Endothelial cell of umbilical vein (primary cell): ENCODE results near the gene CEP85L. TPM values are rescaled to one million over a fixed set of nuclear protein-coding genes. Genes with fewer than 3 reads are reported as not detected.

ENCODE experiments used
- BruUV-seq: library from RNA; stranded (reverse); fragments of 400-500 nt; replicated peaks from 2 replicates; lab custom pipeline; 2021; lab: Mats Ljungman, UMichigan
- CTCF ChIA-PET: fragments of 300-600, 350-600 bp; sonication (Branson Sonifier 250); formaldehyde crosslinking; loops from one replicate; lab custom pipeline; 2021; ENCODE audit warnings: antibody characterized with exemption, inconsistent platforms; lab: Charles Lee
- POLR2A ChIA-PET: fragments of 300-600, 350-600 bp; sonication (Branson Sonifier 250); formaldehyde crosslinking; loops from one replicate; lab custom pipeline; 2021; ENCODE audit warnings: antibody characterized with exemption, inconsistent platforms; lab: Charles Lee
- DNase-seq: peaks from one replicate; pipeline ENCODE4 v3.0.0-alpha.2; 2011; ENCODE audit warnings: low read depth, low spot score
- FAIRE-seq: peaks from 2 replicates; lab custom pipeline; 2011; peaks lifted over from hg19 to GRCh38; lab: Jason Lieb, UNC
- H2AFZ ChIP-seq: 2 replicates; pipeline ENCODE4 v1.6.0; 2012; ENCODE audit warnings: low read depth, low read length, control low read depth, inconsistent platforms
- H3K27ac ChIP-seq: 2 replicates; pipeline ENCODE4 v1.5.1; 2011; ENCODE audit warnings: low read depth, mild to moderate bottlenecking, control low read depth, low read length, moderate library complexity; ENCODE audit not compliant: insufficient read depth
- H3K27me3 ChIP-seq, 2 experiments: 2 replicates each; pipeline versions ENCODE4 v1.6.0 to v1.6.1; 2011; ENCODE audit warnings: low read length in 2 of 2, mixed read lengths in 1 of 2; ENCODE audit not compliant: control insufficient read depth in 2 of 2, insufficient read depth in 2 of 2
- H3K36me3 ChIP-seq, 2 experiments: 2 replicates in 1 of 2; 3 replicates in 1 of 2; pipeline ENCODE4 v1.5.1; 2011; ENCODE audit warnings: low read length in 2 of 2, mild to moderate bottlenecking in 1 of 2, moderate library complexity in 1 of 2; ENCODE audit not compliant: control insufficient read depth in 2 of 2, insufficient read depth in 2 of 2; ENCODE audit errors: extremely low read depth in 1 of 2
- H3K4me1 ChIP-seq: 3 replicates; pipeline ENCODE4 v1.5.1; 2011; ENCODE audit warnings: mild to moderate bottlenecking, low read length; ENCODE audit not compliant: control insufficient read depth, insufficient read depth; ENCODE audit errors: extremely low read depth
- H3K4me2 ChIP-seq: 2 replicates; pipeline ENCODE4 v1.6.1; 2011; ENCODE audit warnings: low read length, control low read depth, mixed read lengths; ENCODE audit not compliant: insufficient read depth
- H3K4me3 ChIP-seq, 3 experiments: fragments of 200-600 bp in 1 of 3; sonication (generic), shearing (Covaris generic) in 1 of 3; replicated peaks in 1 of 3; 2 replicates each; pipeline ENCODE4 v1.5.1; 2011 to 2016; ENCODE audit warnings: control low read depth in 3 of 3, low read length in 3 of 3, mild to moderate bottlenecking in 2 of 3, inconsistent platforms in 1 of 3, low read depth in 1 of 3, moderate library complexity in 1 of 3; ENCODE audit not compliant: insufficient read depth in 1 of 3
- H3K79me2 ChIP-seq: 2 replicates; pipeline ENCODE4 v1.6.0; 2012; ENCODE audit warnings: low read length, inconsistent platforms; ENCODE audit not compliant: control insufficient read depth, insufficient read depth
- H3K9ac ChIP-seq: replicated peaks from 2 replicates; pipeline ENCODE3; 2011; ENCODE audit warnings: low read length, control low read depth; ENCODE audit not compliant: insufficient read depth; ENCODE audit errors: extremely low read depth
- H3K9me1 ChIP-seq: replicated peaks from 3 replicates; pipeline ENCODE4 v1.6.0; 2011; ENCODE audit warnings: mild to moderate bottlenecking, low read length; ENCODE audit not compliant: control insufficient read depth, insufficient read depth; ENCODE audit errors: extremely low read depth
- H3K9me3 ChIP-seq: replicated peaks from 2 replicates; pipeline ENCODE4 v1.5.1; 2012; ENCODE audit warnings: low read length, inconsistent platforms; ENCODE audit not compliant: control insufficient read depth, insufficient read depth
- H4K20me1 ChIP-seq: replicated peaks from 2 replicates; pipeline ENCODE3; 2011; ENCODE audit warnings: mild to moderate bottlenecking, low read length; ENCODE audit not compliant: control insufficient read depth, insufficient read depth; ENCODE audit errors: extremely low read depth
- CTCF ChIP-seq, 2 donors: IDR thresholded peaks; 1 replicate in 1 of 2; 2 replicates in 1 of 2; pipeline ENCODE4 v1.5.1; 2011; ENCODE audit warnings: low read length in 2 of 2, mild to moderate bottlenecking in 2 of 2, moderate library complexity in 2 of 2, control low read depth in 1 of 2, inconsistent platforms in 1 of 2, low read depth in 1 of 2; ENCODE audit not compliant: insufficient read depth in 1 of 2; ENCODE audit errors: extremely low read depth in 1 of 2
- EZH2 ChIP-seq: IDR thresholded peaks from 2 replicates; pipeline ENCODE4 v1.6.1; 2012; ENCODE audit warnings: borderline replicate concordance, low read depth, mild to moderate bottlenecking, moderate library complexity, low read length, inconsistent platforms; ENCODE audit not compliant: severe bottlenecking
- FOS ChIP-seq: IDR thresholded peaks from 2 replicates; pipeline ENCODE4 v1.6.1; 2011; ENCODE audit warnings: mild to moderate bottlenecking, low read length, moderate library complexity, borderline replicate concordance; ENCODE audit not compliant: insufficient read depth
- MYC ChIP-seq: IDR thresholded peaks from one replicate; pipeline ENCODE4 v1.6.1; 2011; ENCODE audit warnings: mild to moderate bottlenecking, low read depth, low read length
- dilution Hi-C: fragments of 300-500 bp; cut with MboI; formaldehyde crosslinking; loops from one replicate; pipeline ENCODE4 v1.15.0; 2019; ENCODE audit warnings: low sequenced_read_pairs; ENCODE audit not compliant: extremely low pct_ligation_motif_present
- intact Hi-C: fragments of 100-400 bp; cut with micrococcal nuclease; formaldehyde crosslinking; loops from one replicate; pipeline ENCODE4 v1.10.0; 2022
- polyA plus RNA-seq, 4 experiments: library from polyadenylated mRNA; depleted of rRNA in 3 of 4; stranded (reverse) in 3 of 4; unstranded in 1 of 4; fragments of >200 nt; gene quantifications; 2 replicates each; pipeline versions ENCODE4 v1.2.1 to v1.2.3, GENCODE V29; 2011 to 2012; ENCODE audit warnings: missing spikeins in 1 of 4
- total RNA-seq: library from RNA; stranded (reverse); gene quantifications from 2 replicates; pipeline ENCODE4 v1.2.3, GENCODE V29; 2021
- TF ChIP-seq, protein P1 (sequence below): IDR thresholded peaks from 2 replicates; pipeline ENCODE4 v1.6.1; 2011; ENCODE audit not compliant: insufficient read depth, insufficient read length

CEP85L gene
- total and polyA plus RNA-seq, 2 donors (not counting 3 experiments of a cell fraction or from before 2014, with no cell fraction given) = 1.8 to 9.2 TPM

GRCh38 chr6:118635909-118636735, 15.3 kb downstream of the CEP85L start:
- Histone ChIP-seq H3K36me3 (no peaks in the 10 kb centered on the region), H3K9ac (no peak overlapping the region), H3K27ac (no peak overlapping the region), H3K27me3 (no peaks in the 10 kb centered on the region), H2AFZ (no peak overlapping the region), H3K4me2 (no peak overlapping the region), H3K4me3 (no peak overlapping the region), H3K9me1 (no peaks in the 10 kb centered on the region), H3K4me1 (no peaks in the 10 kb centered on the region), H3K9me3 (no peaks in the 10 kb centered on the region), H3K79me2 (peaks cover 74% of the 10 kb centered on the region), H4K20me1 (peaks cover 9% of the 10 kb centered on the region)
- no TSS peak for BruUV-seq
- no peak for DNase-seq
- intact Hi-C loops (no loop called here), dilution Hi-C loops (no loop called here)
- TF ChIP-seq CTCF (IDR thresholded peaks at IDR 0.05; ENCODE audit: extremely low read depth in 1 of 2, insufficient read depth in 1 of 2, low read depth in 1 of 2, low read length in 2 of 2) (no peak), FOS (no peak), EZH2 (no peak), MYC (no peak)
- TF ChIP-seq, protein P1, sequence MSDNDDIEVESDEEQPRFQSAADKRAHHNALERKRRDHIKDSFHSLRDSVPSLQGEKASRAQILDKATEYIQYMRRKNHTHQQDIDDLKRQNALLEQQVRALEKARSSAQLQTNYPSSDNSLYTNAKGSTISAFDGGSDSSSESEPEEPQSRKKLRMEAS = no peak
- POLR2A ChIA-PET = interaction anchor here (0.6 kb wide), 1 partner anchor 71 kb away, joined by 3 read pairs; no protein-coding TSS in a partner anchor
- no peak for FAIRE-seq
- CTCF ChIA-PET = interaction anchor here (0.7 to 1.8 kb wide), 6 partner anchors 8 to 351 kb away, joined by 3 read pairs; no protein-coding TSS in a partner anchor
